Right lobe of liver (tissue), 6 donors: ENCODE data around the gene DACH1. TPM values are rescaled to one million over a fixed set of nuclear protein-coding genes. Genes with fewer than 3 reads are reported as not detected.

ENCODE experiments used
- ATAC-seq, 4 donors: fragments of 200-7000 bp; cut with Tn5 transposase; one replicate each; pipeline ENCODE4 v1.9.1; 2020; ENCODE audit warnings: mild to moderate bottlenecking in 4 of 4, moderate library complexity in 4 of 4
- DNase-seq, 3 donors: peaks; one replicate each; pipeline ENCODE4 v3.0.0-alpha.2; 2020
- H3K27ac ChIP-seq, 3 donors: fragments of 200-600 bp; one replicate each; pipeline ENCODE4 v1.8.0; 2022
- H3K27me3 ChIP-seq, 2 donors: fragments of 200-600 bp; one replicate each; pipeline ENCODE4 v1.8.0; 2022
- H3K36me3 ChIP-seq, 4 donors: fragments of 200-600 bp; sonication (generic) in 1 of 4; one replicate each; pipeline versions ENCODE4 v1.5.1 to v1.8.0; 2017 to 2022; ENCODE audit warnings: control low read depth in 1 of 4
- H3K4me1 ChIP-seq, 4 donors: fragments of 200-600 bp; sonication (generic) in 1 of 4; one replicate each; pipeline versions ENCODE4 v1.5.1 to v1.8.0; 2017 to 2022; ENCODE audit warnings: control low read depth in 1 of 4
- H3K4me3 ChIP-seq, 3 donors: fragments of 200-600 bp; one replicate each; pipeline ENCODE4 v1.8.0; 2022
- H3K9me3 ChIP-seq, 4 donors: fragments of 200-600 bp; sonication (generic) in 1 of 4; one replicate each; pipeline versions ENCODE4 v1.5.1 to v1.8.0; 2017 to 2022; ENCODE audit warnings: control low read depth in 1 of 4
- CTCF ChIP-seq, 4 donors: fragments of 200-600 bp in 3 of 4; fragments of 450-650 bp in 1 of 4; IDR thresholded peaks; one replicate each; pipeline versions ENCODE4 v1.5.1 to v1.8.0; 2016 to 2022; ENCODE audit warnings: antibody characterized with exemption in 4 of 4, mild to moderate bottlenecking in 2 of 4
- POLR2A ChIP-seq: fragments of 450-650 bp; IDR thresholded peaks from one replicate; pipeline ENCODE4 v1.6.1; 2017; ENCODE audit warnings: antibody characterized with exemption, mild to moderate bottlenecking
- WGBS: methylation state at CpG from one replicate; pipeline ENCODE4 v1.1.6; 2018; ENCODE audit warnings: low coverage, low lambda C conversion rate; ENCODE audit not compliant: insufficient coverage; ENCODE audit errors: missing lambda C conversion rate; 5-methylcytosine and 5-hydroxymethylcytosine counted together
- intact Hi-C, 2 donors: fragments of 100-400 bp; cut with DNase I; formaldehyde crosslinking; loops; one replicate each; pipeline versions ENCODE4 v1.11.2 to v1.14.1; 2022
- total RNA-seq, 6 experiments: library from RNA; depleted of rRNA in 2 of 6; stranded (reverse); fragments of >200 nt in 2 of 6; fragmentation: NEBNext Ultra II Directional in 3 of 6; extraction: Animal tissue kit (Norgen Biotek cat#: 25700) in 3 of 6; gene quantifications; one replicate each; pipeline versions ENCODE4 v1.1.0 to v1.2.4, GENCODE V29; 2016 to 2023
- donor health status: DM: no; HTN: yes; CAD: no.
- donor health status: DM: no; HTN: no; CAD: no.
- donor health status: DM: no; HTN: no; CAD: no.
- donor health status: DM: no; HTN: yes; CAD: no.
- donor health status: DM: no; HTN: yes; CAD: no.

DACH1 gene
- total RNA-seq, 6 experiments from 2014 or later: 0.80 to 1.5 (median 0.94) TPM

GRCh38 chr13:71457645-71458044 lies 409.4 kb downstream of the DACH1 start:
- WGBS: 66% methylated on average over 2 of the region's 2 CpGs
- no peak for TF ChIP-seq POLR2A
- TF ChIP-seq CTCF (IDR thresholded peaks at IDR 0.05): no peak
- intact Hi-C loops: no loop called here

DNA sequence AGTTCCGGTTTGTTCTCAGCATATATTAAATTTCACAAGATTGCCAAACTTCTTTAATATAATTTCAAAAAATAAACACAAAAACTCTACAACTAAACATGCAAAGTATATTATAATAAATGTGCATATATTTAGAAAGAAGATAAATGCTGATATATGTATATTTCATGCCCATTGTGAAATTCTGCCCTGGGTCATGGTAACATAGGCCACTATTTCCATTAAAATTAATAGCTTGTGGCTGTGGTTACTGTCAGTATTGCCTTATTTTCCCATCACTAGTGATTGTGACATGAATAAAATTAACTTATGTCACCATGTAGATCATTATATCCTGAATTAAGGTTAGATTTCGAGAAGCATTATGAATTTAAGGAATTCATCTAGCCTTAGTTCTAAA lies 410.9 kb downstream of the DACH1 start:
- DNase-seq: no peak
- H3K9me3 ChIP-seq: no peaks in the 10 kb centered on the region
- intact Hi-C loops: no loop called here
- H3K27ac ChIP-seq: no peak overlapping the region
- no peak for ATAC-seq
- WGBS: 42% methylated on average over 2 of the region's 2 CpGs
- H3K4me1 ChIP-seq: no peaks in the 10 kb centered on the region
- H3K36me3 ChIP-seq: no peaks in the 10 kb centered on the region
- no peak for TF ChIP-seq POLR2A
- no peak for TF ChIP-seq CTCF (IDR thresholded peaks at IDR 0.05)
- H3K27me3 ChIP-seq: no peaks in the 10 kb centered on the region
- H3K4me3 ChIP-seq: no peak overlapping the region

More at GRCh38 chr13:71457645-71458044, 409.4 kb downstream of the DACH1 start:
- Histone ChIP-seq H3K4me3 (no peak overlapping the region), H3K36me3 (no peaks in the 10 kb centered on the region), H3K27ac (no peak overlapping the region), H3K4me1 (no peaks in the 10 kb centered on the region), H3K9me3 (no peaks in the 10 kb centered on the region), H3K27me3 (no peaks in the 10 kb centered on the region)
- DNase-seq (no peak), ATAC-seq (no peak)

DNA sequence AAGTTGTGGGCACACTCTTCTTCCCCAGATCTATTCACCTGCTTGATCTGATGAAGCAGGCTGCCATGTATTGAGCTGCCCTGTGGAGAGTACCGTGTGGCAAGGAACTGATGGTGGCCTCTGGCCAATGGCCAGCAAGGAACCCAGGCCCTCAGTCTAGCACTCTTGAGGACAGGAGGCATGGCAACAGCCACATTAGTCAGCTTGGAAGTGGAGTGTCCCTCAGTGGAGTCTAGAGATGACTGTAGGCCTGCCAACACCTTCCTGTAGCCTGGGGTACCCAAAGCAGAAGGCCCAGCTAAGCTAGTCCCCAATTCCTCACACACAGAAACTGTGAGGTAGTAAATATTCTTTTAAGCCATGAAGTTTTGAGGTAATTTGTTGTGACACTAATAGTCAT lies 412.5 kb downstream of the DACH1 start:
- TF ChIP-seq CTCF (IDR thresholded peaks at IDR 0.05) (no peak), POLR2A (no peak)
- Histone ChIP-seq H3K27ac (no peak overlapping the region), H3K9me3 (no peaks in the 10 kb centered on the region), H3K4me1 (no peaks in the 10 kb centered on the region), H3K27me3 (no peaks in the 10 kb centered on the region), H3K4me3 (no peak overlapping the region), H3K36me3 (no peaks in the 10 kb centered on the region)
- ATAC-seq (no peak), DNase-seq (no peak)
- intact Hi-C loops: no loop called here
- WGBS: 83% methylated on average over 1 of the region's 1 CpG

GRCh38 chr13:71448080-71448630 lies 418.8 kb downstream of the DACH1 start:
- H3K9me3 ChIP-seq: no peaks in the 10 kb centered on the region
- no peak overlapping the region for H3K4me3 ChIP-seq
- intact Hi-C loops: no loop called here
- H3K27me3 ChIP-seq: no peaks in the 10 kb centered on the region
- TF ChIP-seq POLR2A: no peak
- no peak for TF ChIP-seq CTCF (IDR thresholded peaks at IDR 0.05)
- ATAC-seq (peak in 1 of 4 donors; percentile 12), DNase-seq (no peak)
- H3K36me3 ChIP-seq: no peaks in the 10 kb centered on the region
- 24% methylated on average over 3 of the region's 3 CpGs for WGBS
- no peaks in the 10 kb centered on the region for H3K4me1 ChIP-seq
- H3K27ac ChIP-seq: no peak overlapping the region

- TF ChIP-seq CTCF (IDR thresholded peaks at IDR 0.05) (no peak), POLR2A (no peak)
- no peaks in the 10 kb centered on the region for H3K9me3 ChIP-seq
- no peak for ATAC-seq
- no peak overlapping the region for H3K27ac ChIP-seq
- intact Hi-C loops: no loop called here
- no peaks in the 10 kb centered on the region for H3K36me3 ChIP-seq
- no peaks in the 10 kb centered on the region for H3K27me3 ChIP-seq
- 20% methylated on average over 1 of the region's 1 CpG for WGBS
- no peaks in the 10 kb centered on the region for H3K4me1 ChIP-seq
- no peak overlapping the region for H3K4me3 ChIP-seq
- no peak for DNase-seq
Observed at GRCh38 chr13:71437704-71438103, 429.3 kb downstream of the DACH1 start.
